Left colon (tissue), 2 donors: ENCODE results near the gene ABHD17B. TPM values are rescaled to one million over a fixed set of nuclear protein-coding genes. Genes with fewer than 3 reads are reported as not detected.
"Not testable (repeated sequence)": the region's sequence is repeated elsewhere in the genome, so short reads cannot be mapped to it uniquely, and the experiment has no call there.

ENCODE experiments used
- ATAC-seq: fragments of 200-7000 bp; cut with Tn5 transposase; one replicate; pipeline ENCODE4 v1.9.1; 2020; ENCODE audit warnings: mild to moderate bottlenecking, moderate library complexity
- DNase-seq, 2 donors: peaks; one replicate each; pipeline ENCODE4 v3.0.0-alpha.2; 2020
- intact Hi-C, 2 donors: fragments of 100-400 bp; cut with DNase I in 1 of 2; cut with micrococcal nuclease in 1 of 2; formaldehyde crosslinking; loops; one replicate each; pipeline versions ENCODE4 v1.11.2 to v1.14.0; 2022; cut with DNase I, micrococcal nuclease
- long read RNA-seq: library from polyadenylated mRNA; unstranded; transcript quantifications from one replicate; pipeline ENCODE4 v2.0.0, GENCODE V29; 2021
- total RNA-seq, 2 donors: library from RNA; stranded (reverse); fragmentation: NEBNext Ultra II Directional; extraction: Animal tissue kit (Norgen Biotek cat#: 25700); gene quantifications; one replicate each; pipeline ENCODE4 v1.2.1, GENCODE V29; 2021
- donor health status: DM: no; HTN: no; CAD: no.
- donor health status: DM: yes; HTN: yes; CAD: no.

The ABHD17B gene
- total RNA-seq = 10 to 100 TPM; 28.1 to 33.2 TPM
- long read RNA-seq, transcript ABHD17B-201 (4 exons, 2,614 nt) = major isoform, 38 of 45 reads
- long read RNA-seq, partial matches to known transcripts = 0 of 45 reads
- long read RNA-seq, other reads (novel, unspliced or antisense) = 6 of 45 reads

GRCh38 chr9:71911061-71911907 lies at the start of gene ABHD17B, which contains the start of gene C9orf85:
ABHD17B (minus strand) TSS chr9:71911193; CDS start chr9:71875080, 36,113 bp downstream.
C9orf85 (plus strand) TSS chr9:71911639; CDS start chr9:71911735, 96 bp downstream.
- peak; percentile 98 to 99 for DNase-seq
- intact Hi-C loops = no loop called here
- ATAC-seq = peak; percentile 92

GRCh38 chr9:71955300-71955915 lies 44.4 kb upstream of the ABHD17B start:
- no peak for ATAC-seq
- intact Hi-C loops = no loop called here
- no peak for DNase-seq

DNA sequence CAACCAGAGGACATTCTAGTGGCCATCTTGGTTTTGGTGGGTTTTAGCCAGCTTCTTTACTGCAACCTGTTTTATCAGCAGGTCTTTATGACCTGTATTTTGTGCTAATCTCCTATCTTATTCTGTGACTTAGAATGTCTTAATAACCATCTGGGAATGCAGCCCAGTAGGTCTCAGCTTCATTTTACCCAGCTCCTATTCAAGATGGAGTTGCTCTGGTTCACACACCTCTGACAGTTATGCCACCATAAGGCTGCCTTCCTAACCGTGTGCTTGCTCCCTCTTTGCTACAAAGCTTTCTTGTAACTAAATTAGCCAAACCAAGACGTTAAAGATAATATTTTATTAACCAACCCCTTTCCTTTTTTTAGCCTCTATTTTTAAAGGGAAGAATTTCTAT lies 43.7 kb upstream of the ABHD17B start:
- DNase-seq, ATAC-seq, intact Hi-C loops: not testable (repeated sequence)

- intact Hi-C loops = no loop called here
- DNase-seq (no peak), ATAC-seq (peak; percentile 68)
Measured at GRCh38 chr9:71944754-71945375, 33.9 kb upstream of the ABHD17B start.

- DNase-seq = no peak
- ATAC-seq = no peak
- intact Hi-C loops = no loop called here
Measured at GRCh38 chr9:71941998-71942567, 31.1 kb upstream of the ABHD17B start.

DNA sequence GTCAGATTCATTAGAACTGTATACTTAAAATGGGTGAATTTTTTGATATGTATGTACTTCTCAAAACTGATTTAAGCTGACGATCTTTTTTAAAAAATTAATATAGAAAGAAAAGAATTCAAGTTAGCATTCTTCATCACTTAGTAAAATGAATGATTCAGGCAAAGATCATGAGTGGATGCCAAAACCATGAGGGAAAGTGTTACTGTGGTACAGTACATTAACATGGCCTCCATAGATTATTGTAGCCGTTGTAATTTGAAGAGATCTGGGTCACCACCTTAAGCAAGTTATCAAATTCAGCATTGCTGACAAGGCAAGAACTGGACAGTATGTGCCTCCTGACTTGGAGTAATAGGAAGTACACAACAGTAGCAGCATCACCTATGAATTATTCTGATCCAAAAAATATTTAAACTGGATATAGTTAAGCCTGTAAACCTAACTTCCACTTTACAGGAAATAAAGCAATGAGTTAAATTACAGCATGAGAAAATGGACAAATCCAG lies 30.1 kb upstream of the ABHD17B start:
- intact Hi-C loops = no loop called here
- no peak for ATAC-seq

DNA sequence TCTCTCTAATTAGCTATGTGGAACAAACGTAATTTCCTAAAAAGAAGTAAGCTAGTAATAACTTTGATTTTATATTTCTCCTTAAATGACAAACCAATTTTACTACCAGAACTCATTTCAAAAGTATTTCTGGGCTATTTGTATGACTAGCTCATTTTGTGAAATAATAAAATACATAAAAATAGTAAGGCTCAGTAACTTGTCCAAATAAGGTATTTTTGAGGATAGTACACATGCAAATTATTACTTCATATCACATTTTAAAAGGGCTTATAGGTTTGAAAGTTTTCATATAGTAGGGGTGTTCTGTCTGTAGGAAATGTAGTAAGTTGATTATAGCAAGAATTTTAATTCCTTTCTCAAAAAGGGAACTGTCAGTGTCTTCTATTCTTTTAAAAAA lies 26.9 kb upstream of the ABHD17B start:
- DNase-seq (no peak), ATAC-seq (no peak)
- intact Hi-C loops = no loop called here

More for the DNA sequence above, 30.1 kb upstream of the ABHD17B start:
- no peak for DNase-seq

DNA sequence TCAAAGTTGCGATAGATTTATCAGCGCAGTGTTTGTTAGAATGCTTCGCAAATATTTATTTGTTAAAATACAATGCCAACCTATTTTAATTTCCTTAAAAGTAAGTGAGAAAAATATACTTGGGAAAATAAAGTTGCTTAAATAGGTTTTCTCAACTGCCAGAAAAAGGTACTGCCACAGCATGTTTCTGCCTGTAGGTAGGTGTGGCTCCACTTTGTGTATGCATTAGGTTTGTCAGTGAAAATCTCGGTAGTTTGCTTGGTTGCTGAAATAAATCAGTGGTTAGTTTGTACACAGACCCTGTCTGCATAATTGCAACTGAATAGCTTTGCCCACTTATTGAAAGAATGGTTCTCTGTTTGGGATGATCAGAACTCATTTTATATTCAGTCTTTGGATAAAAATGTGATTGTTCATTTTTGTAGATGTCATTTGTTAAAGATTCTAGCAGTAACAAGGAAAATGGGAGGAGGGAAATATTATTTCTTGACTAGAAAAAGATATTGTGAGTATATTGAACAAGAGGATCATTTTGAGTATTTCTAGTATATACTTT lies 26.2 kb upstream of the ABHD17B start:
- ATAC-seq = no peak
- DNase-seq = no peak
- intact Hi-C loops = no loop called here

DNA sequence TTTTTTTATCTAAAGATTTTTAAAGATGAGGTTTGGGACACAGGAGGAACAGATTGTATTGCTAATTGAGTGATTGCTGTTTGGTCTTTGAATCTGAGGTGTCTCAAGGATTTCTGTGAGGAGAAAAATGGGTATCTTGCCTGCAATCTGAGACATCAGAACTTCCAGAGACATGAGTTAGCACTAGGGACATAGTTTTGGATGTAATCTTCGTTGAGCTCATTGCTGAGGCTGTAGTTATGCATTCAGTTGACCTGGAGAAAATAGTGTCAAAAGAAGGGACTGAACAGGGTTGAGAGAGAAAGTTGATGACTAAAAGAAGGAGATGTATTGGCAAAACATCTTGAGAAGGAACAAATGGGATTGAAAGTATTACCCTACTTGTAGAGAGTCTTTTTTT lies 25.1 kb upstream of the ABHD17B start:
- no peak for ATAC-seq
- intact Hi-C loops = no loop called here
- DNase-seq = no peak

- intact Hi-C loops = no loop called here
- no peak for ATAC-seq
- DNase-seq = no peak
Measured at GRCh38 chr9:71931166-71931565, 20.2 kb upstream of the ABHD17B start.

DNA sequence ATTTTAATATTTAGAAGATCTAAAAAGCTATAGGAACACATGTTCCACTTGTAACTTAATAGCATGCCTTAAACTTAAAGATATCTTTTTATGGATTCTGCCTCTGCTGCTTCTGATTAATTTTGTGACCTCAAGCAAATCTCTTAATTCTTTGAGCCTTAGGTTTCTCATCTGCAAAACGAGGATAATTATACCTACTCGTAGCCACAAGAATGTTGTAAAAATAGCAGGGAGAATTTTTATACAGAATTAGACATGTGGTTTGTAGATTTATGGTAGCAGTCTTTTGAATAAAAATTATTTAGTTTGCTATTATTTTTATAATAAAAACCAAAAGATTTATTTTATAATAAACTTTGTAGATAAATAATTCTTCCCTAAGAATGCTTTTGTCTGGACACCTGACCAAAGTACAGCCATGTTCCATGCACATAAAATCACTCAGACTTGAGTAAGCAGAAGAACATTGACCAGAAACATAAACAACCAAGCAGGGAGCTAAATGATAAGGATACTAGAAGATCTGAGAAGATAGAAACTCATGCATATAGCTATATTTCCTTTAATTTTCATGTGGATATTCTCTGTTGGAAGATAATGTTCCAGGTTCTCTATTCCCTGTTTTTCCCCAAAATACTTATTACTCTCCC lies 18.9 kb upstream of the ABHD17B start:
- peak; percentile 38 for ATAC-seq
- no peak for DNase-seq
- intact Hi-C loops = no loop called here

- DNase-seq (no peak), ATAC-seq (peak; percentile 71)
- intact Hi-C loops = no loop called here
Measured at GRCh38 chr9:71929223-71929622, 18.2 kb upstream of the ABHD17B start.

- intact Hi-C loops = no loop called here
- DNase-seq = no peak
- peak; percentile 59 for ATAC-seq
Measured at GRCh38 chr9:71928806-71929205, 17.8 kb upstream of the ABHD17B start.

GRCh38 chr9:71928376-71928775 lies 17.4 kb upstream of the ABHD17B start:
- DNase-seq = no peak

GRCh38 chr9:71925834-71926233 lies 14.8 kb upstream of the ABHD17B start:
- DNase-seq (no peak), ATAC-seq (no peak)
- intact Hi-C loops = no loop called here

More at GRCh38 chr9:71928376-71928775, 17.4 kb upstream of the ABHD17B start:
- peak; percentile 66 for ATAC-seq
- intact Hi-C loops = no loop called here

DNA sequence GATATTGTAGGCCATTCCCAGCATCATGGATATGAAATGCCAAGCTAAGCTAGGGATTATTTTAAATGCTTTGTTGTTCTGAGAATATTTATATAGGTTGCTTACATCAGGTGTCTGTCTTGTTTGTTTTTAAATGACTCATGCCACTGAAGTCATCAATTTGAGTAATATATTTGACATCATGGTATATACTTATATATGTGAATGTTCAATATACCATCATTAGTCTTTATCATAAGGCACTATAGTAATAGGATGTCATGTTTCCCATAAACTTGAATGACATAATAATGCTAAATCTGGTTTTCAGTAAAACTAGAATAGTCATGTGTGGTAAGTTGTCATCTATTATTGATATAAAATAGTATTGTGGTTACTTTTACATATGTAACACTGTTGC lies 13.6 kb upstream of the ABHD17B start:
- no peak for DNase-seq
- intact Hi-C loops = no loop called here
- no peak for ATAC-seq

GRCh38 chr9:71921190-71921814 lies 10.3 kb upstream of the ABHD17B start:
- DNase-seq (no peak), ATAC-seq (no peak)
- intact Hi-C loops = no loop called here
